Measurements from ENCODE around the gene IGFBP7. TPM values are rescaled to one million over a fixed set of nuclear protein-coding genes. Genes with fewer than 3 reads are reported as not detected.

The IGFBP7 gene
- total RNA-seq, 1 experiment from 2014 or later, result 61.9 TPM

DNA sequence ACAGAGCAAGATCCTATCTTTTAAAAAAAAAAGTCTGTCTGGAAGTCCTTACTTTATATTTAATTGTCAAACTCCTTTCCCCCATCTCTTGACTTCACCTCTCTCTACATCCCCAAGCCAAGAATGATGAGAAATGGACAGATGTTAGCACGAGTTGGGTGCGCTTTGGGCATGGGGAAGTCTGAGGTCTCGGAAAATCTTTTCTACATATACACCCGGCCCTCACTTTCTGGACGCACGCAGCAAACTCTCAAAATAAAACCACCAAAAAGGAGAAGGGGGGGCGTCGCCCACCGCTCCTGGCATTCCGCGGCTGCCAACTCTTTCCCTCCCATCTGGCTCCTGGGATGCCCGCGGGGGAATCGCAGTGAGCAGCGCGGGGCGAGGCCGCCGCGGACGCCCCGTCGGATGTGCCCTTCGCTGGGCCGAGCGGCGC lies 756 bp downstream of the IGFBP7 start:
- Mint-ChIP-seq H3K36me3 (ENCODE audit: insufficient read depth, unreplicated experiment) (no peaks in the 10 kb centered on the region), H3K27ac (ENCODE audit: low read depth, unreplicated experiment) (no peak overlapping the region), H3K27me3 (ENCODE audit: insufficient read depth, unreplicated experiment) (no peaks in the 10 kb centered on the region), H3K9me3 (ENCODE audit: unreplicated experiment) (no peaks in the 10 kb centered on the region), H3K4me1 (ENCODE audit: insufficient read depth, unreplicated experiment) (peaks cover 30% of the 10 kb centered on the region), H3K4me3 (ENCODE audit: unreplicated experiment) (peak overlapping the region; percentile 68)
- CTCF ChIA-PET, result interaction anchor here (1.4 kb wide), 1 partner anchor 71 kb away, joined by 4 read pairs; no protein-coding TSS in a partner anchor
- intact Hi-C loops (cut with micrococcal nuclease), result no loop called here
- no TSS peak for BruUV-seq (replicated peaks)
- no peak for DNase-seq (ENCODE audit: unreplicated experiment)
- TF ChIP-seq, protein P1, sequence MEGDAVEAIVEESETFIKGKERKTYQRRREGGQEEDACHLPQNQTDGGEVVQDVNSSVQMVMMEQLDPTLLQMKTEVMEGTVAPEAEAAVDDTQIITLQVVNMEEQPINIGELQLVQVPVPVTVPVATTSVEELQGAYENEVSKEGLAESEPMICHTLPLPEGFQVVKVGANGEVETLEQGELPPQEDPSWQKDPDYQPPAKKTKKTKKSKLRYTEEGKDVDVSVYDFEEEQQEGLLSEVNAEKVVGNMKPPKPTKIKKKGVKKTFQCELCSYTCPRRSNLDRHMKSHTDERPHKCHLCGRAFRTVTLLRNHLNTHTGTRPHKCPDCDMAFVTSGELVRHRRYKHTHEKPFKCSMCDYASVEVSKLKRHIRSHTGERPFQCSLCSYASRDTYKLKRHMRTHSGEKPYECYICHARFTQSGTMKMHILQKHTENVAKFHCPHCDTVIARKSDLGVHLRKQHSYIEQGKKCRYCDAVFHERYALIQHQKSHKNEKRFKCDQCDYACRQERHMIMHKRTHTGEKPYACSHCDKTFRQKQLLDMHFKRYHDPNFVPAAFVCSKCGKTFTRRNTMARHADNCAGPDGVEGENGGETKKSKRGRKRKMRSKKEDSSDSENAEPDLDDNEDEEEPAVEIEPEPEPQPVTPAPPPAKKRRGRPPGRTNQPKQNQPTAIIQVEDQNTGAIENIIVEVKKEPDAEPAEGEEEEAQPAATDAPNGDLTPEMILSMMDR (IDR thresholded peaks at IDR 0.05; ENCODE audit: unreplicated experiment), result no peak
- POLR2A ChIA-PET, result interaction anchor here (1.0 to 1.3 kb wide), 2 partner anchors 16 to 28 kb away, joined by 3 read pairs; no protein-coding TSS in a partner anchor

DNA sequence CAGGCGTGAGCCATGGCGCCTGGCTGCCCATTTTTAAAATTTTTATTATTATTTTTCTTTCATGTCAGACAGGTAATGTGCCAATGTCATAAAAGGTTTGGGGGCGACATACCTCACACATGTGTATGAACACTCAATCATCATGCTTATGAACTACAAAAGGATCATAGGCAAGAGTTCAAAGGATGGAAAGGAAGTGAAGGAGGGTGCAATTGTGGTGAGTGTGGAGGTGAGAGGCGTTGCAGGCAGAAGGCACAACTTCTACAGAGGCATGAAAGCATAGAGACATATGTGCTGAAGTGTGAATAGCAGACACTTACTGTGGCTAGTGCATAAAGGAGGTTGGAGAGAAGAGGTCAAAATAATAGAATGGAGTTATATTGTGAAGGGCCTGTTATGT lies 4.0 kb downstream of the IGFBP7 start:
- POLR2A ChIA-PET, result interaction anchor here (0.9 to 1.0 kb wide), 2 partner anchors 13 to 24 kb away, joined by 3 read pairs; no protein-coding TSS in a partner anchor

DNA sequence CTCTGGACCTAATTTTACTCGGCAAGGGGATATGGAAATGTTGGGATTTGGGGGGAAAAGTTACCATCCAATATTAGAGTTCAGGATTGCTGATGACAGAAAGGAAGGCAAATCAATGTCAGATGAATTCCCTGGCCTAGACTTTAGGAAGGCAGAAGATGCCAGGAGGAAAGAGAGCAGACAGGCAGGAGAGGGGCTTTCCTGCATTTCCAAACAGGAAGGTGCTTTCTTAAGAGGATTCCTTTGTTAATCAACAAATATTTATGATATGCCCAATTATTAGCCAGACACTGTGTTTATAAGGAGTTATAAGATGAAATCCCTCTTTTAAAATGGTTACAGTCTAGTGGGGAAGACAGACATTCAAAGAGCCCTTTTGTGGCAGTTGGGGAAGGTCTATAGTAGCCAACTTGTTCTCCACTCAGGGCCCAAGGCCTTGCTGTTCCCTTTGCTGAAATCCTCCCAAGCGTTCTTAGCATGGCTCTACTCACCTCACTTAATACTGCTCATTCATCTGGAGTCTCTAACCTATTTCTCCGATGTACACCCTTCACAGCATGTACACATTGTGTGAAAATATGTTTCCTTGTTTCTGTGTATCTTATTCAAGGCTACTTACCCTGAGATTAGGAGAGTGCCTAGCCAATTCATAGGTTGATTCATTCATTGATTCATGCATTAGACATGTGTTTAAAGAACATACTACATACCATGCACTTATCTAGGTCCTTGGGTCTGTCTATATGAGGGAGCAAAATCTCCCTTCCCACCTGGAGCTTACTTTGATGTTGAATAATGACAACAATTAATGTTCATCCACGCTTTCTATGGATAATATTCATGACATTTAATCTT lies 5.3 kb downstream of the IGFBP7 start:
- intact Hi-C loops (cut with micrococcal nuclease), result no loop called here
- peaks cover 31% of the 10 kb centered on the region for H3K4me1 Mint-ChIP-seq (ENCODE audit: insufficient read depth, unreplicated experiment)
- no peaks in the 10 kb centered on the region for H3K36me3 Mint-ChIP-seq (ENCODE audit: insufficient read depth, unreplicated experiment)
- ChIA-PET CTCF (interaction anchor here (0.7 to 2.0 kb wide), 3 partner anchors 11 to 67 kb away, joined by 4 to 8 read pairs (median 4); no protein-coding TSS in a partner anchor), POLR2A (interaction anchor here (0.6 kb wide), 3 partner anchors 16 to 51 kb away, joined by 3 read pairs; no protein-coding TSS in a partner anchor)
- TF ChIP-seq, protein P1 (IDR thresholded peaks at IDR 0.05; ENCODE audit: unreplicated experiment), result no peak
- DNase-seq (ENCODE audit: unreplicated experiment), result no peak
- H3K27ac Mint-ChIP-seq (ENCODE audit: low read depth, unreplicated experiment), result no peak overlapping the region
- H3K9me3 Mint-ChIP-seq (ENCODE audit: unreplicated experiment), result no peaks in the 10 kb centered on the region
- no peaks in the 10 kb centered on the region for H3K27me3 Mint-ChIP-seq (ENCODE audit: insufficient read depth, unreplicated experiment)
- no TSS peak for BruUV-seq (replicated peaks)
- H3K4me3 Mint-ChIP-seq (ENCODE audit: unreplicated experiment), result no peak overlapping the region

More for the DNA sequence above, 4.0 kb downstream of the IGFBP7 start:
- intact Hi-C loops (cut with micrococcal nuclease), result no loop called here
- H3K4me3 Mint-ChIP-seq (ENCODE audit: unreplicated experiment), result no peak overlapping the region
- TF ChIP-seq, protein P1 (IDR thresholded peaks at IDR 0.05; ENCODE audit: unreplicated experiment), result no peak
- no peak for DNase-seq (ENCODE audit: unreplicated experiment)
- H3K36me3 Mint-ChIP-seq (ENCODE audit: insufficient read depth, unreplicated experiment), result no peaks in the 10 kb centered on the region
- CTCF ChIA-PET, result interaction anchor here (0.7 to 2.0 kb wide), 2 partner anchors 68 to 589 kb away, joined by 3 to 8 read pairs; no protein-coding TSS in a partner anchor
- H3K4me1 Mint-ChIP-seq (ENCODE audit: insufficient read depth, unreplicated experiment), result peaks cover 38% of the 10 kb centered on the region
- H3K9me3 Mint-ChIP-seq (ENCODE audit: unreplicated experiment), result no peaks in the 10 kb centered on the region
- H3K27ac Mint-ChIP-seq (ENCODE audit: low read depth, unreplicated experiment), result no peak overlapping the region
- no TSS peak for BruUV-seq (replicated peaks)
- no peaks in the 10 kb centered on the region for H3K27me3 Mint-ChIP-seq (ENCODE audit: insufficient read depth, unreplicated experiment)

DNA sequence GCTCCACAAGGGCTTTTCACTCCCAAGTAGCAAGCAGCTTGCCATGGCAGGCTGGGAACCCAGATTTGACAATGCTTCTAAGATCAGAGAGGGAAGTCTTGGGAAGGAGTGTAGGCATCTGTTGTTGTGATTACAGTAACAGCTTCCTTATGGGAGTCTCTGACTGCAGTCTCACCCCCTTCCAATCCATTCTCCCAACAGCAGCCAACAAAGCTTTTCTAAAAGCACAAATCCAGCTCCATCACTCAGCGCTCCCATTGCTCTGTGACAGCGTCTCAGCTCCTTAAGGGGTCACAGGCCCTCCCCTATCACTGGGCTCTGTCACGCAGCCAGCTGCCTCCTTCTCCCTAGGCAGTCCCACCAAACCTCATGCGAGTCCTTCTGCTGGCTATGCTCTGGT lies 7.1 kb downstream of the IGFBP7 start:
- ChIA-PET CTCF (interaction anchor here (1.7 kb wide), 1 partner anchor 65 kb away, joined by 4 read pairs; no protein-coding TSS in a partner anchor), POLR2A (interaction anchor here (0.9 to 2.2 kb wide), 4 partner anchors 12 to 29 kb away, joined by 3 to 10 read pairs (median 6); no protein-coding TSS in a partner anchor)
- Mint-ChIP-seq H3K36me3 (ENCODE audit: insufficient read depth, unreplicated experiment) (no peaks in the 10 kb centered on the region), H3K9me3 (ENCODE audit: unreplicated experiment) (no peaks in the 10 kb centered on the region), H3K27ac (ENCODE audit: low read depth, unreplicated experiment) (peak overlapping the region; percentile 55), H3K4me3 (ENCODE audit: unreplicated experiment) (no peak overlapping the region), H3K27me3 (ENCODE audit: insufficient read depth, unreplicated experiment) (no peaks in the 10 kb centered on the region), H3K4me1 (ENCODE audit: insufficient read depth, unreplicated experiment) (peaks cover 44% of the 10 kb centered on the region)
- no TSS peak for BruUV-seq (replicated peaks)
- no peak for DNase-seq (ENCODE audit: unreplicated experiment)
- intact Hi-C loops (cut with micrococcal nuclease), result no loop called here
- TF ChIP-seq, protein P1 (IDR thresholded peaks at IDR 0.05; ENCODE audit: unreplicated experiment), result no peak
